Measurements from ENCODE around the gene FAM53B.

Gene FAM53B

DNA sequence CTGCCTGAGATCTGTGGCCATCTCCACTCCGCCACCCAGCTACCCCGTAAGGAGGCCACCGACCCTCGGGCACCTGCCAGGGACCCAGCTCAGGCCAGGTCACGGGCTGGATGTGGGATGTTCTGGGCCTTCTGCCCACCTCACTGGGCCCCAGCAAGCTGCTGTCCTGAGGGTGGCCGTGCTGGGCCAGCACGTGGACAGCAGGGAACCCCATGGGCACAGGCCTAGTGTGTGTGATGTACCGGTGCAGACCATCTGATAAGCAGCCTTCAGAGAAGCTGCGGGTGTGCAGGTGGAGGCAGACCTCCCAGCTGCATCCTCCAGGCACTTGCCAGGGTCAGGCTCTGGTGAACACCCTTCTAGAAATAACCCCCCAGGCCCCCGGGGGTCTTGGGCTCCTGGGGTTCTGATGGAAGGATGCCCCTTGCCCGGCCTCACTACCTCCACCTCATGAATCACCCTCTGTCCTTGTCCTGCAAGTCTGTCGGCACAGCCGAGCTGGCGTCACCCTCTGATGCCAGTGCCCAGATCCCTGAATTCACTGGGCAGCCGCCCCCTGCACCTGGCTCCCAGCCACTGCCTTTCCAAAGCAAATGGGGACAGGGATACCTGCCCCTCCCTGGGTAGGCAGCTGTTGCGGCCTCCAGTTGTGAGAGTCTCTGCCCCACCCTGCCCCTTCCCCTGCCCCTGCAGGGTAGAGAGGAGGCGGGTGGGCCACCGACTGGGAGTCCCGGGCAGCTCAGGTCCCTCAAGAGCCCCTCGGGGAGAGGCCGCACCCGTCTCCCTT, 139.8 kb downstream of the FAM53B start:
- ChIA-PET POLR2A (interaction anchor here (1.0 kb wide), 1 partner anchor 197 kb away, joined by 3 read pairs; the partner anchor contains the start of gene ABRAXAS2), CTCF (interaction anchor here (0.6 kb wide), 1 partner anchor 378 kb away, joined by 3 read pairs; no protein-coding TSS in a partner anchor)
- Histone ChIP-seq H3K4me3 (ENCODE audit: low read depth, low read length) (no peak overlapping the region), H3K36me3 (ENCODE audit: control insufficient read depth in 2 of 2, insufficient read depth in 1 of 2, low read length in 2 of 2) (no peaks in the 10 kb centered on the region), H3K4me1 (ENCODE audit: control insufficient read depth, insufficient read depth, low read length) (no peaks in the 10 kb centered on the region), H3K9me3 (ENCODE audit: control insufficient read depth, insufficient read depth, low read depth, low read length) (no peaks in the 10 kb centered on the region), H3K27ac (ENCODE audit: extremely low read depth, low read depth, low read length) (no peak overlapping the region)
- no peak for TF ChIP-seq ZNF529 (tag by site-specific recombination; IDR thresholded peaks at IDR 0.05; ENCODE audit: insufficient replicate concordance)
- TF ChIP-seq ZIC2 (tag by site-specific recombination; IDR thresholded peaks at IDR 0.05): peak; percentile 56; the same call in 1 of the 2 replicates
- 0 out of 2 replicates have a peak, but pooled peaks have one; percentile 6 for TF ChIP-seq GLIS2 (tag by site-specific recombination; IDR thresholded peaks at IDR 0.05)

DNA sequence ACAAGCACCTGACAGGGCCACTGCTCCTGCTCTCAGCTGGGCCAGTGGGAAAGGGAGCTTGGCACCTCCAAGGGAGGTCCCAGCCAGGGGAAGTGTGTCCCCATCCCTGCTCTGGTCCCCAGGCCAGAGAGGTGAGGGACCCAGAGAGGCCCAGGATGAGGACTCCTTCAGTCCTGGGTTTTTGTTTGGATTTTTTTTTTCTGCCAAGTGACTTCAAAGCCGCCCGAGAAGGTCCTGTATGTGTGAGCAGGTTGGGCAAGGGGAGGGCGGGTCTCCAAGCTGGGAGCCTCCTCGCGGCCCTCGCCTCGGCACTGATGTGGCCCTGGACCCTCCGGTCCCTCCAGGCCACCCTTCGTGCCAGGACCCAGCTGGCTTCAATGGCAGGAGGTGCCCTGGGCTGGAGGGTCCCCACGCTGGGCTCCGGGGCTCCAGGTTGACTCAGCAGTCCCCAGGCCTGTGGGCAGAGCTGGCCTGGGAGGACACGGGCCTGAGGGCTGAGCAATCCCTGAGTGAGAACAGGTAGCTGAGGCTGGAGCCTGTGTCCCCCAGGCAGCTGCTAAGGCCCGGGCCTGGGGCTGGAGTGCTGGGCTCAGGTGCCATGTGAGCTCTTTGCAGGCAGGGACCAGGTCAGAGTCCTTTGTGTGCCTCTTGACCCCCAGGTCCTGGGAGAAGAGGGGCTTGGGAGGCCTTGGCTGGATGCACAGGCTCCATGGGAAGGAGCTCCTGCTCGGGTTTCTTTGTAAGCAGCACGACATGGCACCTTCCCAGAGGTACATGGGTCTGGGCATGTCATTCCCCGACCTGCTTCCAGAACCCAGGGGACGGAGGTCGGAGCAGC, 140.6 kb downstream of the FAM53B start:
- Histone ChIP-seq H3K36me3 (ENCODE audit: control insufficient read depth in 2 of 2, insufficient read depth in 1 of 2, low read length in 2 of 2) (no peaks in the 10 kb centered on the region), H3K4me3 (ENCODE audit: low read depth, low read length) (no peak overlapping the region), H3K9me3 (ENCODE audit: control insufficient read depth, insufficient read depth, low read depth, low read length) (no peaks in the 10 kb centered on the region), H3K4me1 (ENCODE audit: control insufficient read depth, insufficient read depth, low read length) (no peaks in the 10 kb centered on the region), H3K27ac (ENCODE audit: extremely low read depth, low read depth, low read length) (no peak overlapping the region)
- TF ChIP-seq RBAK (tag by site-specific recombination; IDR thresholded peaks at IDR 0.05) (no peak), ZNF792 (tag by site-specific recombination; IDR thresholded peaks at IDR 0.05) (no peak), GLI2 (tag by site-specific recombination; IDR thresholded peaks at IDR 0.05; ENCODE audit: borderline replicate concordance, low read depth) (no peak), MYNN (tag by site-specific recombination; IDR thresholded peaks at IDR 0.05; ENCODE audit: borderline replicate concordance) (no peak), REPIN1 (tag by site-specific recombination; IDR thresholded peaks at IDR 0.05; ENCODE audit: low read depth) (no peak), ZNF140 (tag by site-specific recombination; IDR thresholded peaks at IDR 0.05) (no peak), ZBTB17 (tag by site-specific recombination; IDR thresholded peaks at IDR 0.05) (no peak), ZNF169 (tag by site-specific recombination; IDR thresholded peaks at IDR 0.05) (no peak)
- POLR2A ChIA-PET: interaction anchor here (1.0 kb wide), 1 partner anchor 198 kb away, joined by 3 read pairs; the partner anchor contains the start of gene ABRAXAS2
- CTCF ChIA-PET: interaction anchor here (0.6 kb wide), 1 partner anchor 379 kb away, joined by 3 read pairs; no protein-coding TSS in a partner anchor

DNA sequence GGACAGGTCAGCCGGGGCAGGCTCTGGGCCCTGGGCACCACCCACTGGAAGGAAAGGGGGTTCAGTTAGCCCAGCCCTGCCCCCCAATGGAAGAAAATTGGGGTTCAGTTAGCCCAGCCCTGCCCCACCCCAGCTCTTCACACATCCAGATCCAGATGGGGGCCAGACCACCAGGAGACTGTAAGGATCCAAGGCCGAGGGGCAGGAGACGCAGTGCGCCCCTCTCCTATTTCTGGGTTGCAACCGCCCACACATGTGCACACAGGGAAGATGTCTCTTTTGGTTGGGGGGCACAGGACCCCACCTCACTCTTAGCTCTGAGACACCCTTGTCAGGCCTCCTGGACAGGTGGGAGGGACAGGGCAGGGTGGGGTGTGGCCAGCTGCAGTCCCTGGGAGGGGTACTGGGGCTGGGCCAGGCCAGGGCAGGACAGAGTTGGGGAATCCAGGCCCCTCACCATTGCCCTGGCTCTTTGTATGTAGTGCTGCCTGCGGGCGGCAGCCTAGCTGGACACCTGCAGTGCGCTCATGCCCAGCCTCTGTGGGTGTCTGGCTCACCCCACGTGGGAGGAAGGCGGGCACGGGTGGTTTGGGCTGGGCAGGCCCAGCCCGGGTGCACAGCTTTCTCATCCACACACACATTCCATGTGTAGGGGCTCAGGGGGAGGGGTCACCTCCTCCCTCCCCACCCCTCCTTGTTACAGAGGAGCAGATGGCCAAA, 141.4 kb downstream of the FAM53B start:
- POLR2A ChIA-PET: no interaction called here
- no peaks in the 10 kb centered on the region for H3K4me1 ChIP-seq (ENCODE audit: control insufficient read depth, insufficient read depth, low read length)
- no peaks in the 10 kb centered on the region for H3K36me3 ChIP-seq (ENCODE audit: control insufficient read depth in 2 of 2, insufficient read depth in 1 of 2, low read length in 2 of 2)
- no peaks in the 10 kb centered on the region for H3K9me3 ChIP-seq (ENCODE audit: control insufficient read depth, insufficient read depth, low read depth, low read length)
- no peak overlapping the region for H3K4me3 ChIP-seq (ENCODE audit: low read depth, low read length)
- CTCF ChIA-PET: no interaction called here
- no peak overlapping the region for H3K27ac ChIP-seq (ENCODE audit: extremely low read depth, low read depth, low read length)
- TF ChIP-seq GLI4 (tag by site-specific recombination; IDR thresholded peaks at IDR 0.05) (no peak), ZFP41 (tag by site-specific recombination; IDR thresholded peaks at IDR 0.05; ENCODE audit: borderline replicate concordance) (no peak), ZSCAN16 (tag by site-specific recombination; IDR thresholded peaks at IDR 0.05) (no peak), ZNF558 (tag by site-specific recombination; IDR thresholded peaks at IDR 0.05) (no peak), ZIC2 (tag by site-specific recombination; IDR thresholded peaks at IDR 0.05) (no peak), KLF1 (tag by site-specific recombination; IDR thresholded peaks at IDR 0.05) (peak; percentile 11; the same call in 1 of the 2 replicates), ZFHX2 (tag by site-specific recombination; conservative IDR thresholded peaks at IDR 0.05) (peak; percentile 55), ZBTB7A (tag by site-specific recombination; IDR thresholded peaks at IDR 0.05; ENCODE audit: low read depth) (no peak)
- TF ChIP-seq, protein P1, sequence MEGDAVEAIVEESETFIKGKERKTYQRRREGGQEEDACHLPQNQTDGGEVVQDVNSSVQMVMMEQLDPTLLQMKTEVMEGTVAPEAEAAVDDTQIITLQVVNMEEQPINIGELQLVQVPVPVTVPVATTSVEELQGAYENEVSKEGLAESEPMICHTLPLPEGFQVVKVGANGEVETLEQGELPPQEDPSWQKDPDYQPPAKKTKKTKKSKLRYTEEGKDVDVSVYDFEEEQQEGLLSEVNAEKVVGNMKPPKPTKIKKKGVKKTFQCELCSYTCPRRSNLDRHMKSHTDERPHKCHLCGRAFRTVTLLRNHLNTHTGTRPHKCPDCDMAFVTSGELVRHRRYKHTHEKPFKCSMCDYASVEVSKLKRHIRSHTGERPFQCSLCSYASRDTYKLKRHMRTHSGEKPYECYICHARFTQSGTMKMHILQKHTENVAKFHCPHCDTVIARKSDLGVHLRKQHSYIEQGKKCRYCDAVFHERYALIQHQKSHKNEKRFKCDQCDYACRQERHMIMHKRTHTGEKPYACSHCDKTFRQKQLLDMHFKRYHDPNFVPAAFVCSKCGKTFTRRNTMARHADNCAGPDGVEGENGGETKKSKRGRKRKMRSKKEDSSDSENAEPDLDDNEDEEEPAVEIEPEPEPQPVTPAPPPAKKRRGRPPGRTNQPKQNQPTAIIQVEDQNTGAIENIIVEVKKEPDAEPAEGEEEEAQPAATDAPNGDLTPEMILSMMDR (tag by site-specific recombination; IDR thresholded peaks at IDR 0.05): no peak
- TF ChIP-seq, protein P2, sequence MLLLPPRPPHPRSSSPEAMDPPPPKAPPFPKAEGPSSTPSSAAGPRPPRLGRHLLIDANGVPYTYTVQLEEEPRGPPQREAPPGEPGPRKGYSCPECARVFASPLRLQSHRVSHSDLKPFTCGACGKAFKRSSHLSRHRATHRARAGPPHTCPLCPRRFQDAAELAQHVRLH (tag by site-specific recombination; IDR thresholded peaks at IDR 0.05): no peak
- TF ChIP-seq, protein P3, sequence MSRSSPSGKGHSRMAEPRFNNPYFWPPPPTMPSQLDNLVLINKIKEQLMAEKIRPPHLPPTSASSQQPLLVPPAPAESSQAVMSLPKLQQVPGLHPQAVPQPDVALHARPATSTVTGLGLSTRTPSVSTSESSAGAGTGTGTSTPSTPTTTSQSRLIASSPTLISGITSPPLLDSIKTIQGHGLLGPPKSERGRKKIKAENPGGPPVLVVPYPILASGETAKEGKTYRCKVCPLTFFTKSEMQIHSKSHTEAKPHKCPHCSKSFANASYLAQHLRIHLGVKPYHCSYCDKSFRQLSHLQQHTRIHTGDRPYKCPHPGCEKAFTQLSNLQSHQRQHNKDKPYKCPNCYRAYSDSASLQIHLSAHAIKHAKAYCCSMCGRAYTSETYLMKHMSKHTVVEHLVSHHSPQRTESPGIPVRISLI (tag by site-specific recombination; IDR thresholded peaks at IDR 0.05): no peak
- TF ChIP-seq, protein P4, sequence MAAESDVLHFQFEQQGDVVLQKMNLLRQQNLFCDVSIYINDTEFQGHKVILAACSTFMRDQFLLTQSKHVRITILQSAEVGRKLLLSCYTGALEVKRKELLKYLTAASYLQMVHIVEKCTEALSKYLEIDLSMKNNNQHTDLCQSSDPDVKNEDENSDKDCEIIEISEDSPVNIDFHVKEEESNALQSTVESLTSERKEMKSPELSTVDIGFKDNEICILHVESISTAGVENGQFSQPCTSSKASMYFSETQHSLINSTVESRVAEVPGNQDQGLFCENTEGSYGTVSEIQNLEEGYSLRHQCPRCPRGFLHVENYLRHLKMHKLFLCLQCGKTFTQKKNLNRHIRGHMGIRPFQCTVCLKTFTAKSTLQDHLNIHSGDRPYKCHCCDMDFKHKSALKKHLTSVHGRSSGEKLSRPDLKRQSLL (tag by site-specific recombination; IDR thresholded peaks at IDR 0.05): no peak
- TF ChIP-seq, protein P5, sequence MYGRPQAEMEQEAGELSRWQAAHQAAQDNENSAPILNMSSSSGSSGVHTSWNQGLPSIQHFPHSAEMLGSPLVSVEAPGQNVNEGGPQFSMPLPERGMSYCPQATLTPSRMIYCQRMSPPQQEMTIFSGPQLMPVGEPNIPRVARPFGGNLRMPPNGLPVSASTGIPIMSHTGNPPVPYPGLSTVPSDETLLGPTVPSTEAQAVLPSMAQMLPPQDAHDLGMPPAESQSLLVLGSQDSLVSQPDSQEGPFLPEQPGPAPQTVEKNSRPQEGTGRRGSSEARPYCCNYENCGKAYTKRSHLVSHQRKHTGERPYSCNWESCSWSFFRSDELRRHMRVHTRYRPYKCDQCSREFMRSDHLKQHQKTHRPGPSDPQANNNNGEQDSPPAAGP (tag by site-specific recombination; IDR thresholded peaks at IDR 0.05): no peak
